Mammary epithelial cell (primary cell): ENCODE data around the gene PDIA6.

Experiments
- EZH2 ChIP-seq: IDR thresholded peaks from 2 replicates; pipeline ENCODE4 v1.6.1; 2012; ENCODE audit warnings: low read length, inconsistent platforms, borderline replicate concordance
- TF ChIP-seq, protein P1 (sequence below), 2 donors: IDR thresholded peaks in 1 of 2; conservative IDR thresholded peaks in 1 of 2; 2 replicates each; pipeline ENCODE4 v1.5.1; 2011 to 2012; ENCODE audit warnings: inconsistent platforms in 2 of 2, low read length in 2 of 2, mild to moderate bottlenecking in 2 of 2, control low read depth in 1 of 2, low read depth in 1 of 2; ENCODE audit not compliant: insufficient read depth in 1 of 2; ENCODE audit errors: extremely low read depth in 1 of 2

DNA sequence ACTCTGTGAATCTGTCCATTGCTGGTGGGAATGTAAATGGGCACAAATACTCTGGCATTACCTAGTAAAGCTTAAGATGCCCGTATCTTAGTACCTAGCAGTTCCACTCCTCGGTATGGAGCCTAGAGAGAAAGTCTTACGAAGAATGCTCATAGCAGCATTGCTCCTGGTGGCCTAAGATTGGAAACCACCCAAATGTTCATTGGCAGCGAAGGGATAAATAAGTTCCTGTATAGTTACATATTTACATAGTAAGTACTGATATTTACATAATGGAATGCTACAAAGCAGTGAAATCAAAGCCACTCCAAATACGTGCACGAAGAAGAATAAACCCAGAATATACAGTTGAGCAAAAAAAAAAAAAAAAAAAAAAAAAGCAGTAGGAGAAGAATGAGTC is 46.7 kb upstream of the PDIA6 start:
- TF ChIP-seq, protein P1, sequence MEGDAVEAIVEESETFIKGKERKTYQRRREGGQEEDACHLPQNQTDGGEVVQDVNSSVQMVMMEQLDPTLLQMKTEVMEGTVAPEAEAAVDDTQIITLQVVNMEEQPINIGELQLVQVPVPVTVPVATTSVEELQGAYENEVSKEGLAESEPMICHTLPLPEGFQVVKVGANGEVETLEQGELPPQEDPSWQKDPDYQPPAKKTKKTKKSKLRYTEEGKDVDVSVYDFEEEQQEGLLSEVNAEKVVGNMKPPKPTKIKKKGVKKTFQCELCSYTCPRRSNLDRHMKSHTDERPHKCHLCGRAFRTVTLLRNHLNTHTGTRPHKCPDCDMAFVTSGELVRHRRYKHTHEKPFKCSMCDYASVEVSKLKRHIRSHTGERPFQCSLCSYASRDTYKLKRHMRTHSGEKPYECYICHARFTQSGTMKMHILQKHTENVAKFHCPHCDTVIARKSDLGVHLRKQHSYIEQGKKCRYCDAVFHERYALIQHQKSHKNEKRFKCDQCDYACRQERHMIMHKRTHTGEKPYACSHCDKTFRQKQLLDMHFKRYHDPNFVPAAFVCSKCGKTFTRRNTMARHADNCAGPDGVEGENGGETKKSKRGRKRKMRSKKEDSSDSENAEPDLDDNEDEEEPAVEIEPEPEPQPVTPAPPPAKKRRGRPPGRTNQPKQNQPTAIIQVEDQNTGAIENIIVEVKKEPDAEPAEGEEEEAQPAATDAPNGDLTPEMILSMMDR (conservative IDR thresholded peaks at IDR 0.05 in 1 of 2, IDR thresholded peaks at IDR 0.05 in 1 of 2; ENCODE audit: extremely low read depth in 1 of 2, insufficient read depth in 1 of 2, low read depth in 1 of 2, low read length in 2 of 2) = no peak
- TF ChIP-seq EZH2 = no peak
